Medulla oblongata (tissue), 1 donor: ENCODE measurements around the gene FNDC5.

Experiments
- DNase-seq: peaks from one replicate; pipeline ENCODE4 v3.0.0-alpha.2; 2015; ENCODE audit errors: extremely low spot score

Gene FNDC5

DNA sequence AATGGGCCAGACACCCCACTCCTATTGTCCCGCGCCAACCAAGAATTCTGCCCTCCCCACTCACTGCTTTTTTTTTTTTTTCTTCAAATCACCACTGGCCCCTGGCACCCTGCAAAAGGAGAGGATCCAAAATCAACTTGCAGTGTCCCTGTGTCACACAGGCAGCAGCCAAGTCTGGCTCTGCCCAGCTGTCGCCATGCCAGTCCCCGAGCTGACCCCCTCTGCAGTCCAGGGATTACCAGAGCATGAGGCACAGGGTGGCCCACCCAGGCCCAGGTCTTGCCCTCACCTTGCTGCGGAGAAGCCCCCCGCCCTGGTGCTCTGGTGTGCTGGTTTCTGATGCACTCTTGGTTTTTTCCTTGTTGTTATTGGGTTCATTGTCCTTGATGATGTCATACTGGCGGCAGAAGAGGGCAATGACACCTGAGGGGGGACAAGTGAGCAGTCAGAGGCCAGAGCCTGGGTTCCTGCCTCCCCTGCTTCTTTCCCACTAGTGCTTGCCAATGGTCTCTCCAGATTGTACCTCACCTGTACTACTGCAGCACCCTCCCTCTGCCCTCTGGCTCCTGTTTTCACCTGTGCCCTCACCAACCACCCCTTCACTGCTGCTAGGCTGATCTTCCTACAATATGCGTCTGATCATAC is 6.2 kb downstream of the FNDC5 start:
- DNase-seq: no peak

DNA sequence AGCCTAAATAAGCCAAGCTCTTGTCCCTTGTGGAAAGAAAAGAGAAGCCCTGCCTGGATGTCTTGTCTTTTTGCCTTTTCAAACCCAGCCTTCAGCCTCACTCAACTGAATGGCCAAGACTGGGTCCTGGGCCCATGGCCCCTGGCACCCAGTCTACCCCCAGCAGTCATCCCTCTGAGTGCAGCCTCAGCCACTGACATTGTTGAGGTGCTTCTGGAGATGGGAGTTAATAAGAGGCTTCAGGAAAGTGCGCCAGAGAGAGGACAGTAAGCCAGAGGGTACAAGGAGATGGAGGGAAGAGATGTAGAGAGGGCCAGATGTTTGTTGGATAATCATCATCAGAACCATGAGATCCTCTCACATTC is 6.8 kb downstream of the FNDC5 start:
- DNase-seq: no peak

DNA sequence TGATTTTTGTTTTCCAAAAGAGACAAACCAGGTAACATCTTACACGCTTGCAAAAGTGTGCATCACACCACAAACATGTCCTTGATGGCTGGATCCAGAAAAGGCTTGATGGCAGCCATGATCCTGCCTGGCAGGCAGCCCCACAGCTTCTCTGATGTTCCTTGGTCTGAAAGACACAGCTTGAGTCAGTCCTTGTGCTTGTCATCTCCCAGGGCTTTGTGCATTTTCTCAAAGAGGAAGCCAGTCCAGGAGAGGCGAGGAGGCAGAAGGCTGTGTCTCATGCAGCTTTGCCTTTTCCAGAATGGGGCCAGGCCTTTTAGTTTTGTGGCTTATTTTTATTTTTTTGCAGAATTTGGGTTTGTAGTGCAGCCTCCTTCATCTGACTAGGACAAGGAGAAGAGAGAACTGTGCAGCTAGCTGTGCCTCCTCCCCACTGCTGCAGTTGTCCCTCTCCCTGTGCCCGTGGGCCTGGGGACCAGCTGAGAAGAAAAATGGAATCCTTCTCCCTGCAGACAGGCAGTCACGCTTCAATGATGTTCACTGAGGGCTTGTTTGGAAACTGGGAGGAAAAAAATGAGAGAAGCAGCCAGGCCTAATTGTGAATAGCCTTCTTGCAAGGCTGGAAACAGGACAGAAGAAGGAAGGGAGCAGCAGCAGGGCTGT is 7.4 kb downstream of the FNDC5 start:
- no peak for DNase-seq

DNA sequence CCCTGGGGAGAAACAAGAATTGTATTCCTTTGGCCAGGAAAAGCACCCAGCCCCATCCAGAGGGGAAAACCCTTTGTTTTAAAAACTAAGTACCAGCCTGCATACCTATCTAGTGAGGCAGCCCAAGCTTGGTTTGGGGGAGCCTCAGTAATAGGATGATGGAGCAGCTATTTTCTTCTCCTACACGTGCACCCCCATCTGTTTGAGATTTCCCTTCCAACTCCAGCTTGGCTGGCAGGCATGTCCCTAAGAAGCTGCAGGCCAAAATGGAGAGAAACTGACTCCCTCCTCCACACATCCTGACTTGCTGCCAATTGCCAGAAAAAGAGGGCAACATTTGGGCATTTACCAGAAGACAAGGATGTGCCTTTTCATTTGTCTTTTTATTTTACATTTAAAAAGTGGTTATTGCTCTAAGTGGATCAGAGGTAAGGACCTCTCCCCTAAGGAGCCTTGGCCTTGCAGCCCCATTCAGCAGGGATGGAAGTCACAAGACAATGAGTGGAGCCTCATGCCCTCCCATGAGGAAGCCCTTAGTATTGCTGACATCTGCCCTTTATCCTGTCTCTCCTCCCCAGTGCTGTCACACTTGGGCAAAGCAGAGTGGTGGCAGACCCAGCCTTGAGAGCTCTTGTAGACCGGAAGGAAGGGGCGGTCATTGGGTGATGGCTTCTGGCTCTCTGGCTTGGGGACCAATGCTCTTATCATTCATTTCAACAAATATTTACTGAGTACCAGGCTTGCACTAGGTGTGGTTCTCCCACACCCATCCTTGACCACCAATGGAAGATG is 8.6 kb downstream of the FNDC5 start:
- DNase-seq: peak; percentile 33

DNA sequence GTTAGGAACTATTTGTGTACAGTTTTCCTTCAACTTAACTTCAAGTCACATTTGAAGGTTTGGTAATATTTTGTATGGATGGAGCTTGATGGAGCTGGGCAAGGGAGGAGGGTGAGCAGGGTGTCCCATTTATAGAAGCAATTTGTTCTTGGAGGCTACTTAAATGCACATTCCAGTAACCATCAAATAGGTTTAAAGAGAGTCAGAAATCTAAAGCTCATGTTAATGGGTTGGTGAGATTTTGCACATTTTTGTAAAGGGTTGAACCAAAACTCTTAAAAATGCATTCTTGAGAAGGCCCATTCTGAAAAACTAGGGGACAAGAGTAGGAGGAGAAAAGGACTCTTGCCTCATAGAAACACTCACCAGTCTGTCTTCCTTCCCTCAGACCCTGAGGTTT is 10.1 kb downstream of the FNDC5 start:
- DNase-seq: no peak

DNA sequence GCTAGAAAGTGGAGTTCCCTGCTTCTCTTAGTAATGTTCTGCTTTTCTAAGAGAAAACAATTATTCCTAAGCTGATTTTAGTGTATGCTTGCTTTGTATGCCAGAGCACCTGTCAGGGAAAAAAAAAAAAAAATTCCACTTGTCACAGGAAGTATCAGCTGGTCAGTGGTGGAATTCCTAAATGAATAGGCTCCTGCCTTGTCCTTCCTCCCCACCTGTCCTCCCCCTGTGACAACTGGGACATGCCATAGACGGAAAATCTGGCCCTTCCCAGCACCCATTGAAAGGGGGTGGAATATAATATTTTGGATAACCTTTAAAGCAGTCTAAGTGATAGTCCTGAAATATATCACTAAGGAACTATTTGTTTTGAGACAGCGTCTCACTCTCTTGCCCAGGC is 10.8 kb downstream of the FNDC5 start:
- DNase-seq: no peak

DNA sequence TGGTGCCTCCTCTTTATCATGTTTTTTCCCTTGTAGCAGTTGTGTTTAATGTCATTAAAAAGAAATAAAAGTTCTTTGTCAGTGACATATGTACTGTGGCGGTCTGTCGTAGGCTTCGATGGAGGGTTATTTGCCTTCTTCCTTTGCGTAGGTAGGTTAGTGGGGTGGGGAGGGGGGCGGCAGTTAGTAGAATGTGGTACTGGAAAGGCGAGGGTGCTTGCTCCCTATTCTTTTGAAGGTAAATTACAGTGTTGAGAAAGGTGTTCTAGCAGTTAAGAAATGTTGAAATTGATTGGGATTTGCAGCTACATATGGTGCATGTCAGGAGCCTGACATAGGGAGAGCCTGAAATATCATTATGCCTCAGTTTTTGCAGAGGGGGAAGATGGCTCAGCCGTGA is 11.9 kb downstream of the FNDC5 start:
- DNase-seq: no peak

DNA sequence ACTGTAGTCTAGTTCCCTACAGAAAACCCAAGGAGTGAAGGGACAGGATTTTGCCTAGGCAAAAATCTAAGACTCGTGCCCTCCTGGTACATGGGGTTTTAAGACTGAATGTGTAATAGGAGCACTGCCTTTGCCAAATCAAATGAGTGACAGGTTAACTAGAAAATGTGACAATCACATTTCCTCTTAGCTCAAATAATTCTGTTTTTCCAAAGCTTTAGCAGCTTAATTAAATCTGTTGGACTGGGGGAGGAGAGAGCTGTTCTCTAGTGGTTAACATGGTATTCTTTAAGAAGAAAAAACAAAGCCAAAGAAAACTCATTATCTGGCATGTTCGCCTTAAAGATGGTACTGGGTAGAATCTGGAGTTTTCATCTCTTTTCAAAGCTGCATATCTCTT is 12.6 kb downstream of the FNDC5 start:
- no peak for DNase-seq

DNA sequence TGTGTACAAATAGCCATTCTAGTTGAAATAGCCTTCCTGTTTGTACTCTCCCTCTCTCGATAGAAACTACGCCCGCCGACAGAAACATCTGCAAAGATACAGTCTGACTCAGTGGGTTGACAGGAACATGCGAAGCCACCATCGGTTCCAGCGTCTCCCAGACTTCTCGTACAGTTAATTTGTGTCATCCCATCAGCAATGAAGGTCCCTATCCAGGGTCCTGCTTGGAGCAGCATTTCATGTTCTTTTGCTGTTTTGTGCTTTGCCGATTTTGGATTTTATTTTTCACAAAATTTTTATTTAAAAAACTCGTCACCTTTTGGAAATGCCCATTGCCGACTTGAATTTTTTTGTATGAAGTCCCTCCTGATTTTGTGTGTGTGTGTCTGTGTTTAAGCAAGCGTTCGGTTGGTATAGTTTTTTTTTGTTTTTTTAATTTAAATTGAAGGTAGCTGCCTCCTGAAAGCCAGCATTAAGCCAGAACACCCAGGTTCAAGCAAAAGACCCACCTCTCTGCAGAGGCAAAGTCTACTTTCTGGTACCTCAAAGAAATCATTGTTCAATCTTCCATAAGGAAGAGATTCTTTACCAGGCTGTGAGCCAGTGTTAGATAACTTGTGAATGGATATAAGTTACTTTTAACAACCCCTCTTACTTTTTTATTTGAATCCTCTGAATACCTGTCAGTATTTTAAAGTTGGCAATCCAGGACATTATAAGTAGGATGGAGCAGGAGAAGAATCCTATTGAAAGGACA is 14.7 kb downstream of the FNDC5 start:
- DNase-seq: no peak

DNA sequence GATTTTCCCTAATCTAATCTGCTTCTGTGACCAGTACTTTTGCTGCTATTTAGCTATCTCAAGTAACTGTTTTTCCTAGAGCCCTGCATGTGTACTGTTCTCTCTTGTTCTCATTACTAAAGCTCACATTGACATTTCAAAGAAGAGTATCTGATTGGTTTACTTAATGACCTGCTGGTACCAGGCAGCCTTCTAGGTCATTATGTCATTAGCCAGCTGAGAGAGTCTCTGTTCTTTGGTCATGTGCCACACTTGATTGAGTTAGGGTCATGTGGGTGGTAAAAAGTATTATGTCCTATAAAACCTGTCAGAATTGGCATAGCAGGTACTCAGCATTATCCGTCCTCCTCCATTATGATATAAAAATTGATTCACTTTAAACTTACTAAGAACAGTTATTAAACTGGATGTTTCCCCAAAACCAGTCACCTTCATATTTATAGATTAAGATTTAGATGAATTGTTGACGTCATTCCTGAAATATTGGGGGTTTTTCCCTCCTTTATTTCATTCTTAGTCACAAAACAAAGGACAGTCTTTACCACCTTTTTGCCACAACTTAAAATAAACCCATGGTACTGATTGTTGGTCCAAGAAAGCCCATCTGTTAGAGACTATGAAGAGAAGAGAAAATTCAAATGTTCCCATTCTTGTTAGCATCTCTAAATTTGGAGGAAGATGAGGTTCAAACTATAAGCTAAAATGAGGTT is 22.2 kb downstream of the FNDC5 start:
- DNase-seq: no peak

DNA sequence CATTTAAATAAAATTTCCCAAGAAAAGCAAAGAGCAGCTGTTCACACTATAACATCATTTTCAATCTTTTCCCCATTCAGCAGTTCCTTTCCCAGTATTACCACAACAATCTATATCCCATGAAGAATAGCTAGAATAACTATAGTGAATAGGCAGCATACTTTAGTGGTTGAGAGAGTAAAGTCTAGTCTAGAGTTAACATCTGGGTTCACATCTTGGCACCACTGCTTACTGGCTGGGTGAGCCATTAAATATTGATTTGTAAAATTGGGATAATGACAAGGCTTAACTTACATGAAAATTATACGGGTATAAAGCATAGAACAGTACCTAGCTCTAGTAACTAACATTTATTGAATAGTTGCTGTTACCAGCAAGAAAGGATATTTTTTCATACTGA is 38.8 kb downstream of the FNDC5 start:
- no peak for DNase-seq

DNA sequence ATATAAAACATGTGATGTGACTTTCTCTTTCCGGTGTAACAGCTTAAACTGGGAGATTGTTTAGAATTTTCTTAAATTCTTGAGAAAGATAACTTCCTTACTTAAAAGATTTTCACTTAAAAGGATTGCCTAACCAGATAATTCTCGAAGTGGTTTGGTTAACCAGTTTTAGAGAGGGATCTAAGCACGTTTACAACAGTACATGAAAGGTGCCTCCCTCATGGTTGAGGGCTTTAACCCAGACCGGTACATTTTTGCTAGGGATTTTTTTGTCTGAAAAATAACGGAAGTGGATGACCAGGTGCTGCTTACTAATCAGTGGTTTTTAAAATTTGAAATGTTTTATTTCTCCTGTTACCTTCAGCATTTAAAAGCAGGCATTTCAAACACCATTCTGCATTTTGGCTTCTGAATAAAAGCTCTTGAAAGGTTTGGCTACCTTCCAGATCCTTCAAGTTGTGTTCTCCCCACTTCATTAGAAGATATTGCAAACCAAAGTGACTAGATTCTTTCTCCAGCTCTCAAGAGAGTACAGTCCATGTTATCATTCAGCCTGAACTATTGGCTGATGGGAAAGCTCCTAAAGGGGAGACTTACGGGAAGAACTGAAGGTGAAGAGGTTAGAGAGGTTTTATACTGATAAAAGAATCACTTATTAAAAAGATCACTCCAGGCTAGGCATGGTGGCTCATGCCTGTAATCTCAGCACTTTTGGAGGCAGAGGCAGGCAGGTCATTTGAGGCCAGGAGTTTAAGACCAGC is 40.4 kb downstream of the FNDC5 start:
- DNase-seq: no peak

DNA sequence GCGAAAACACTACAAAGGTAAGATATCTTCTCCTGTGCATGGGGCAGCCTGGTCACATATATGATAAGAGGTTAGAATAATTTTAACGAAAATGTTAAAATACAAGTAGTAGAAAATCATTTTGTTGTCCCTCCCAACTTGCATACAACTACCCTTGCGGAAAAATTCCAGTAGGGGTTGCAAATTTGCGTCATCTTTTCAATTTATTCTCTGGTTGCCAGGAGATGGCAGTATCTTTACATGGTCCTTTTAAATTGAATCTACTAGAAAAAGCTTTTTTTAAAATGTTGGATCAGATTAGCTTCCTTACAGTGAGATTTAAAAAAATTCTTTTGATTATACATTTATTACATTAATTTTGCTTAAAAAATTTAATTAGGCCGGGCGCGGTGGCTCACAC is 42.4 kb downstream of the FNDC5 start:
- DNase-seq: peak; percentile 13

DNA sequence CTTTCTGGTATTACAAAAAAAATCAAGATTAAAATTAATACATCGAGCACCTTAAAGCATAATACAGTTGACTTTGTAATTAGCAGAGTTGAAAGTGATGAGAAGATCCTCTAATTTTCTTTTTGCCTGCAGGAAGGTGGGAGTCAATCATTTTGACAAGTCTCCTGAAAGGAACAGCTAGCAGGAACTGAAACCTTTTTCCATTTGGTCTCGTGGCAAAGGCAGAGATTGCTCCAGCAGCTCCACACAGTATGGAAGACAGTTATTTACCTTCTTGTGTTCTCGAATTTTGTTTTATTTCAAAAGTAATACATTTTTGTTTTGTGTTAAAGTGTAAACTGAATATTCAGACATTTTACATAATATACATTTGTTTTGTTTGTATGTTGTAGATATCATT is 45.5 kb downstream of the FNDC5 start:
- DNase-seq: no peak

DNA sequence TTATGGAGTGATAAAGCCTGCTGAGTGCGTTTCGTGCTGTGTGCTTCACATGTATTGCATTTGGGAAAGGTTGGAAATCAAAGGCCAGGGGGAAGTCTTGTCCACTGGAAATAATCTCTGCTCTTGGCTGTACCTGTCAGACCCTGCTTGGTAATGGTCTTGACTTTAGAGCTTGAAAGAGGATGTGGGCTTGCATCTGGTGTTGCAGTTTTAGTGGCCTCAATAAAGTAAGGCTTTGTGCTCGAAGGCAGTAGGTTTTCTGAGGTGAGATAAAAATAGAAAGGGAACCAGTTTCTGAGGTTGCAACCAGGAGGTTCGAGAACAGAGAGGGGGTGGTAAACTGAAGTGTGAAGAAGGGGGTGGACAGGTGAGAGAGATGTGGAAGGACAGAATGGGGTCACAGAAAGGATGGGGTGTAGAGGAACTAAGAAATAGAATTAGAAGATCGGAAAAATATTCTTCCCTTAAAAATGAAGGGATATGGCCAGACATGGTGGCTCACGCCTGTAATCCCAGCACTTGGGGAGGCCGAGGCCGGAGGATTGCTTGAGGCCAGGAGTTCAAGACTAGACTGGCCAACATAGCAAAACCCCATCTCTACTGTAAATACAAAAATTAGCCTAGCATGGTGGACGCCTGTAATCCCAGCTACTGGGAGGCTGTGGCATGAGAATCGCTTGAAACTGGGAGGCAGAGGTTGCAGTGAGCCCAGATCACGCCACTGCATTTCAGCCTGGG is 51.7 kb downstream of the FNDC5 start:
- DNase-seq: no peak

DNA sequence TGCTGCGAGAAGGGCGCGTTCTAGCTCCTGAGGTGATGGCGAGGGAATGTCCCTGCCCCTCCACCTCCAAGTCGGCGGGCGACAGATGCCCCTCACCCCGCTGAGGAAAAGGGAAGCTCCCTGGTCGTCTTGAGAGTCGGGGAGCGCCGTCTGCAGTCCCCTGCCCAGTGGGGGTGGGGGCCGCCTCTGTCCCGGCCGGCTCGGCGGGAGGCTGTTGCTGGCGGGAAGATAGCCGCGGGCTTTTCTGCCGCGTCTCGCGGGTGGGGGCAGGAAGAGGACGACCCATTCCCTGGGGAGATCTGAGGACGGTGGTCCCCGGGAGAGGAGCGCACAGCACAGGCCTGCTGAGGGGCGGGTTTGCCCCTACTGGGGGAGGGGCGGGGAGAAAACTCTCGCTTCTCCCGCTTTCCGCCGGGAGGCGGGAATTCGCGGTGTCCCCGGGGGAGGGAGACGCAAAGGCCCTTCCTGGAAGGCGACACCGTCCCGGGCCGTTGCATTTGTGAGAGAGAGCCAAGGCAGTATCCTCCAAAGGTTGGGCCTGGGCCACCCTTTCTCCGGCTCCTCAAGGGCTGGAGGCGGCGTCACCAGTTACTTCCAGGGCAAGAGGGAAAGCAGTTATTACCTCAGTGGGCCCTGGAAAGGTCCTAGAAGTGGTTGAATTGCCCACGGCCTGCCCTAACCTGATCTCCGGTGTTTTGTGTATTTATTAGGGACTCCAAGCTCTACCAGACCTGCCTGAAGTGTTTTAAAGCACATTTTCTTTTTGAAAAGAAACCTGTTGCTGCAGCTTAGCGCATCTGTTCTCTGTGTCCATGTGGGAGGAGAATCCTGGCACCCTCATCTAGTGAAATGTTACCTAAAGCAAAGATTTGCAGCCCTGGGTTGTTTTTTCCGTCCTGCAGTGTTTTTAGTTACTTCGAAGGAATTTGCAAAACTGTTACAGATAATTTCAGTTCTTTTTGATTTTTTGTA is 52.6 kb downstream of the FNDC5 start:
- DNase-seq: peak; percentile 69

DNA sequence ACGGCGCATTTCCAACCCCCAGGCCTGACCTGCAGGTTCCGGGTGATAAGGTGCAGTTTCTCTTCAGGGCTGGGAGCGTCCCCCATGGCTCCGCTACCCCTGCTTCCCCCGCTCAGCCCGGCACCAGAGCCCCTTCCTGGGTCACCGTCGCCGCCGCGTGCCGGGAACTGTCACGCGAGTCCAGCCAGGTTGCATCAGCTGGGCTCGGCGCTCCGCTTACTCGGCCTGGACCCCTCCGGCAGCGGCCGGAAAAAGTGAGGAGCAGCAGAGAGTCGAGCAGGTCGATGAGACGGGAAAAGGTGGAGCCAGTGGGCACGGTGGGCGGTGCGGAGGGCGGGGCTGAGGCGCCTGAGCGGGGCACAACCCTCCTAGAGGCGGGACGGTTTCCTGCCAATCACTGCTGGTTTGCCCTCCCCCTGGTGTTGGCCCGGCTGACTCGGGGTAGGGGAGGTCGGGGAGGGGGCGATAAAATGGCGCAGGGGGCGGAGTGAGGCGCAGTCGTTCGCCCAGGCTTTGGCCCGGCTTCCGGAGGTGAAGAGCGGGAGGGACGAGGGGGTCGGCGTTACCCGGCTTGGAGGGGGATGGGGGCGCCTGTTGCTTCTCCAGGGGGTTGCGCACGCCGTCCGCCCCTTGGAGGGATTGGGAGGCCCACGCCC is 53.4 kb downstream of the FNDC5 start, which contains the start of the genes S100PBP and YARS1:
TSS of gene S100PBP (plus strand) at position 495 of the 656 bp plus-strand sequence. CDS start 8,447 bp downstream, outside the sequence.
TSS of gene YARS1 (minus strand) at position 200 of the 656 bp plus-strand sequence. CDS start at position 86, 114 bp downstream.
- peak; percentile 99 for DNase-seq

DNA sequence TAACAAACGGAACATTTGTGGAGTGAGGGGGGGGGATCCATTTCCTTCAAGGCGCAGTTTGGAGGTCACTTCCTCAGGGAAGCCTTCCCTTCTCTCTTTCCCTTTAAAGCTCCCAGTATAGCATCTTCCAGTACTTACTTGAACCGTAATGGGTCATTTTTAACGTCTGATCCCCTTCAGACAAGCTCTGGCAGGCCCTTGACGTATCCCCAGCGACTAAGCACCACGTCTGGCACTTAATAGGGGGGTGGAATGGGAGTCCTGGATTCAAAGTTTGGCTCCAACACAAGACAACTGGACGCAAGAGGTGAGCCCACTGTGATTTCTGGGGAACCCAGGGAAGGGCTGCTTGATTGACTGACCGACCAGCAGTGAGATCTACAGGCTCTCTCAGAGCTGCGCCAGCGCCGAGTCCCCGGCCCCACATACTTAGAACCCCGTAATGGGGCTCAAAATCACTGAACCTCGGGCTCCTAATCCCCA is 54.0 kb downstream of the FNDC5 start:
- peak; percentile 29 for DNase-seq
